K562 (cell line): ENCODE measurements around the gene ABHD5. TPM values are rescaled to one million over a fixed set of nuclear protein-coding genes. Genes with fewer than 3 reads are reported as not detected.
A peak's percentile ranks its signal among the peaks of the same experiment; 100 is the strongest.

Experiments
- ATAC-seq: fragments of 200-7000 bp; cut with Tn5 transposase; 3 replicates; pipeline ENCODE4 v1.9.1; 2020; ENCODE audit warnings: moderate library complexity
- BruUV-seq: library from RNA; stranded (reverse); fragments of 400-500 nt; replicated peaks from 2 replicates; lab custom pipeline; 2021; lab: Mats Ljungman, UMichigan
- CTCF ChIA-PET: fragments of 300-600 bp; formaldehyde crosslinking; extraction: SDS; loops from one replicate; lab custom pipeline; 2021; ENCODE audit warnings: low intra/inter-chr PET ratio; lab: Yijun Ruan, JAX
- POLR2A ChIA-PET: fragments of 300-600, 350-650 bp; sonication (Branson Sonifier 250); formaldehyde crosslinking; extraction: SDS; loops from one replicate; lab custom pipeline; 2021; ENCODE audit warnings: antibody characterized with exemption, inconsistent platforms; lab: Yijun Ruan, JAX
- DNase-seq, 4 experiments: peaks; one replicate each; pipeline versions ENCODE4 v3.0.0 to v3.0.0-alpha.2; 2011 to 2018; ENCODE audit warnings: low spot score in 3 of 4, mixed read lengths in 3 of 4; ENCODE audit errors: extremely low read depth in 1 of 4
- FAIRE-seq: peaks from 2 replicates; lab custom pipeline; 2011; peaks lifted over from hg19 to GRCh38; lab: Jason Lieb, UNC
- H2AFZ ChIP-seq: 2 replicates; pipeline ENCODE4 v1.6.0; 2011; ENCODE audit warnings: low read depth, low read length, control low read depth, inconsistent platforms
- H3K27ac ChIP-seq: fragments of 200-600 bp; 3 replicates; pipeline ENCODE4 v1.8.0; 2011; ENCODE audit warnings: low read depth, mild to moderate bottlenecking, control low read depth, inconsistent platforms, low read length, moderate library complexity, mixed read lengths; ENCODE audit errors: extremely low read depth
- H3K27me3 ChIP-seq, 2 experiments: fragments of 300-600 bp in 1 of 2; 2 replicates in 1 of 2; 3 replicates in 1 of 2; pipeline versions ENCODE4 v1.6.0 to v1.8.0; 2011; ENCODE audit warnings: inconsistent platforms in 2 of 2, low read length in 2 of 2, mild to moderate bottlenecking in 1 of 2, mixed read lengths in 1 of 2, moderate library complexity in 1 of 2; ENCODE audit not compliant: control insufficient read depth in 2 of 2, insufficient read depth in 2 of 2
- H3K36me3 ChIP-seq: fragments of 300-600 bp; 3 replicates; pipeline ENCODE4 v1.8.0; 2011; ENCODE audit warnings: mild to moderate bottlenecking, low read length, inconsistent platforms; ENCODE audit not compliant: control insufficient read depth, insufficient read depth
- H3K4me1 ChIP-seq, 2 experiments: fragments of 200-600 bp in 1 of 2; replicated peaks in 1 of 2; 2 replicates in 1 of 2; 3 replicates in 1 of 2; pipeline versions ENCODE4 v1.5.1 to v1.8.0; 2011; ENCODE audit warnings: inconsistent platforms in 2 of 2, low read length in 2 of 2, mild to moderate bottlenecking in 1 of 2, mixed read lengths in 1 of 2, moderate library complexity in 1 of 2; ENCODE audit not compliant: control insufficient read depth in 2 of 2, insufficient read depth in 2 of 2
- H3K4me2 ChIP-seq: 2 replicates; pipeline ENCODE4 v1.6.1; 2011; ENCODE audit warnings: low read length, control low read depth, inconsistent platforms, mixed read lengths; ENCODE audit not compliant: insufficient read depth
- H3K4me3 ChIP-seq: fragments of 200-600 bp; sonication (generic), shearing (Covaris generic); 2 replicates; pipeline ENCODE4 v1.5.1; 2016; ENCODE audit warnings: control low read depth, inconsistent platforms
- H3K79me2 ChIP-seq: fragments of 200-600 bp; 3 replicates; pipeline ENCODE4 v1.8.0; 2011; ENCODE audit warnings: low read length, inconsistent platforms; ENCODE audit not compliant: control insufficient read depth, insufficient read depth
- H3K9ac ChIP-seq, 2 experiments: 2 replicates each; pipeline versions ENCODE4 v1.6.0 to v1.6.1; 2011; ENCODE audit warnings: low read depth in 2 of 2, low read length in 2 of 2, control low read depth in 1 of 2, inconsistent platforms in 1 of 2, mild to moderate bottlenecking in 1 of 2, mixed read lengths in 1 of 2; ENCODE audit not compliant: insufficient read depth in 1 of 2
- H3K9me1 ChIP-seq: one replicate; pipeline ENCODE4 v1.6.0; 2011; ENCODE audit warnings: inconsistent platforms, mild to moderate bottlenecking, low read length, moderate library complexity; ENCODE audit not compliant: control insufficient read depth, insufficient read depth
- H3K9me3 ChIP-seq: replicated peaks from 2 replicates; pipeline ENCODE4 v1.5.1; 2011; ENCODE audit warnings: low read depth, low read length, inconsistent platforms; ENCODE audit not compliant: control insufficient read depth, insufficient read depth
- H4K20me1 ChIP-seq: replicated peaks from 2 replicates; pipeline ENCODE4 v1.6.1; 2011; ENCODE audit warnings: low read length, inconsistent platforms, mixed read lengths; ENCODE audit not compliant: control insufficient read depth, insufficient read depth
- COPS2 ChIP-seq: fragments of 450-650 bp; conservative IDR thresholded peaks from 2 replicates; pipeline ENCODE4 v1.6.1; 2016; ENCODE audit warnings: mild to moderate bottlenecking, moderate library complexity
- CREB1 ChIP-seq, 2 experiments: sonication (generic) in 1 of 2; formaldehyde crosslinking in 1 of 2; IDR thresholded peaks; 2 replicates each; pipeline versions ENCODE4 v1.6.1 to v1.8.0; 2012 to 2022; ENCODE audit warnings: inconsistent platforms in 1 of 2, mild to moderate bottlenecking in 1 of 2, missing genetic modification reagents in 1 of 2, moderate library complexity in 1 of 2
- ELF4 ChIP-seq: fragments of 450-650 bp; formaldehyde crosslinking; IDR thresholded peaks from 2 replicates; pipeline ENCODE4 v1.4.0; 2022; ENCODE audit warnings: missing genetic modification characterization
- FOSL1 ChIP-seq: fragments of 200-800 bp; sonication (Bioruptor generic); conservative IDR thresholded peaks from 2 replicates; pipeline ENCODE4 v1.6.1; 2016; ENCODE audit warnings: missing genetic modification characterization, missing compliant biosample characterization
- GMEB1 ChIP-seq: fragments of 250-450 bp; sonication (Bioruptor Pico); IDR thresholded peaks from 2 replicates; pipeline ENCODE4 v1.4.0; 2020; ENCODE audit warnings: mild to moderate bottlenecking
- HMBOX1 ChIP-seq: sonication (generic); IDR thresholded peaks from 2 replicates; pipeline ENCODE4 v1.6.1; 2016
- IFI16 ChIP-seq: fragments of 250-450 bp; sonication (Bioruptor Pico); IDR thresholded peaks from 2 replicates; pipeline ENCODE4 v2.1.2; 2022; ENCODE audit warnings: mild to moderate bottlenecking, inconsistent platforms
- MYBL2 ChIP-seq, 2 experiments: fragments of 450-650 bp in 1 of 2; sonication (generic) in 1 of 2; formaldehyde crosslinking in 1 of 2; IDR thresholded peaks; 2 replicates each; pipeline versions ENCODE4 v1.6.1 to v1.8.1; 2017 to 2022; ENCODE audit warnings: borderline replicate concordance in 1 of 2, inconsistent platforms in 1 of 2, low read depth in 1 of 2, mild to moderate bottlenecking in 1 of 2, missing genetic modification reagents in 1 of 2, moderate library complexity in 1 of 2
- NR2F6 ChIP-seq: fragments of 450-650 bp; formaldehyde crosslinking; IDR thresholded peaks from 2 replicates; pipeline ENCODE4 v1.4.0; 2020; ENCODE audit warnings: mild to moderate bottlenecking
- NRF1 ChIP-seq, 2 experiments: fragments of 450-650 bp; IDR thresholded peaks in 1 of 2; conservative IDR thresholded peaks in 1 of 2; 2 replicates each; pipeline ENCODE4 v1.6.1; 2014; ENCODE audit warnings: mild to moderate bottlenecking in 2 of 2
- POLR3A ChIP-seq: IDR thresholded peaks from 2 replicates; pipeline ENCODE4 v1.6.1; 2011; ENCODE audit warnings: borderline replicate concordance, mild to moderate bottlenecking, moderate library complexity; ENCODE audit not compliant: insufficient read length, insufficient read depth; ENCODE audit errors: extremely low read depth
- PTBP1 ChIP-seq: fragments of 200-400 bp; formaldehyde crosslinking; IDR thresholded peaks from 2 replicates; pipeline ENCODE4 v1.6.1; 2017; ENCODE audit warnings: low read depth, low read length
- SUPT5H ChIP-seq: fragments of 450-650 bp; IDR thresholded peaks from 2 replicates; pipeline ENCODE4 v1.6.1; 2016
- TBP ChIP-seq: optimal IDR thresholded peaks from 2 replicates; pipeline ENCODE3; 2011; ENCODE audit warnings: low read depth, low read length, improper control_type of control experiment
- XRCC5 ChIP-seq: fragments of 200-400 bp; formaldehyde crosslinking; IDR thresholded peaks from 2 replicates; pipeline ENCODE4 v1.6.1; 2017; ENCODE audit warnings: low read depth, mild to moderate bottlenecking, low read length
- ZNF280B ChIP-seq: fragments of 250-450 bp; sonication (Bioruptor Pico); IDR thresholded peaks from 2 replicates; pipeline ENCODE4 v1.5.1; 2021; ENCODE audit warnings: mild to moderate bottlenecking
- ZNF324 ChIP-seq: fragments of 250-450 bp; sonication (Bioruptor Pico); IDR thresholded peaks from 2 replicates; pipeline ENCODE4 v1.4.0; 2020; ENCODE audit warnings: mild to moderate bottlenecking
- ZNF77 ChIP-seq: fragments of 250-450 bp; sonication (Bioruptor Pico); IDR thresholded peaks from 2 replicates; pipeline ENCODE4 v1.5.0; 2020
- WGBS: fragments of 100-300 bp; shearing (Covaris generic); methylation state at CpG from one replicate; pipeline ENCODE4 v1.1.6; 2016; ENCODE audit warnings: low coverage, mixed read lengths; ENCODE audit not compliant: insufficient coverage; ENCODE audit errors: missing lambda C conversion rate; 5-methylcytosine and 5-hydroxymethylcytosine counted together
- in situ Hi-C: fragments of 300-500 bp; cut with MboI; formaldehyde crosslinking; loops from 4 replicates; pipeline ENCODE4 v1.15.0; 2018; ENCODE audit warnings: inconsistent platforms, mixed read lengths
- intact Hi-C: fragments of 100-400 bp; cut with micrococcal nuclease; formaldehyde crosslinking; loops from 2 replicates; pipeline ENCODE4 v1.14.2; 2022
- polyA plus RNA-seq, 8 experiments: library from polyadenylated mRNA; depleted of rRNA in 4 of 8; stranded (reverse) in 5 of 8; unstranded in 3 of 8; fragments of >200 nt; fragmentation: Nextera tagmentation in 2 of 8; fragmentation: Illumina TruSeq in 1 of 8; extraction: Ambion mirVana in 2 of 8; extraction: Trizol in 1 of 8; gene quantifications; 2 replicates each; pipeline versions ENCODE4 v1.2.1 to v1.2.3, GENCODE V29; 2011 to 2014; ENCODE audit warnings: inconsistent platforms in 1 of 8, missing spikeins in 1 of 8
- total RNA-seq, 7 experiments: library from RNA; depleted of rRNA in 6 of 7; stranded (reverse); fragments of >200 nt in 6 of 7; fragmentation: Illumina TruSeq in 2 of 7; extraction: Trizol in 2 of 7; gene quantifications; 2 replicates each; pipeline versions ENCODE4 v1.2.1 to v1.2.3, GENCODE V29; 2011 to 2021; ENCODE audit warnings: low replicate concordance in 1 of 7

The ABHD5 gene
- total and polyA plus RNA-seq, 9 of the 15 experiments (the other 6 are each of a cell fraction or from before 2014, with no cell fraction given), result 27.8 to 61.7 (median 39.9) TPM

GRCh38 chr3:43687499-43687811 is 3.3 kb upstream of the ABHD5 start:
- H3K9me3 ChIP-seq, result peaks cover 2% of the 10 kb centered on the region; the same call in 1 of the 2 replicates
- H3K9me1 ChIP-seq, result no peaks in the 10 kb centered on the region
- no peaks in the 10 kb centered on the region for H3K27me3 ChIP-seq
- FAIRE-seq (peak; percentile 40), DNase-seq (no peak), ATAC-seq (no peak)
- H3K79me2 ChIP-seq, result peaks cover 53% of the 10 kb centered on the region
- H3K4me1 ChIP-seq, result peaks cover 40% of the 10 kb centered on the region in 2 experiments
- 0 out of 2 replicates have a peak overlapping the region, but pooled peaks have one; percentile 7 for H2AFZ ChIP-seq
- H3K27ac ChIP-seq, result peak overlapping the region; percentile 91
- peak overlapping the region in 1 of 2 experiments; percentile 41; a peak in 2 of 4 replicates for H3K9ac ChIP-seq
- intact Hi-C loops (loop anchor here (1.0 to 2.0 kb wide), 2 partner anchors 17 to 65 kb away; partner anchors contain the start of gene ANO10), in situ Hi-C loops (no loop called here)
- CTCF ChIA-PET, result interaction anchor here (1.0 kb wide), 1 partner anchor 49 kb away, joined by 3 read pairs; no protein-coding TSS in a partner anchor
- peaks cover 4% of the 10 kb centered on the region; the same call in 1 of the 2 replicates for H4K20me1 ChIP-seq
- peak overlapping the region; percentile 58 for H3K4me2 ChIP-seq
- POLR2A ChIA-PET, result interaction anchor here (0.6 to 4.4 kb wide), 4 partner anchors 11 to 56 kb away, joined by 3 to 32 read pairs (median 8); no protein-coding TSS in a partner anchor
- no TSS peak for BruUV-seq
- 33% methylated on average over 1 of the region's 1 CpG for WGBS
- peaks cover 5% of the 10 kb centered on the region; the same call in 2 of the 3 replicates for H3K36me3 ChIP-seq
- H3K4me3 ChIP-seq, result no peak overlapping the region
- TF ChIP-seq NR2F6 (CRISPR knock-in tag) (no peak), ZNF324 (CRISPR knock-in tag) (no peak), HMBOX1 (peak; percentile 76), POLR3A (no peak), MYBL2 (IDR thresholded peaks at IDR 0.05; ENCODE audit: low read depth) (no peak), MYBL2 (CRISPR knock-in tag; IDR thresholded peaks at IDR 0.05; ENCODE audit: borderline replicate concordance) (no peak), ZNF280B (no peak), XRCC5 (no peak), TBP (no peak), ELF4 (peak; percentile 55), COPS2 (no peak), FOSL1 (tag) (no peak), ZNF77 (CRISPR knock-in tag) (0 out of 2 replicates have a peak, but pooled peaks have one; percentile 60), IFI16 (peak; percentile 26; the same call in 1 of the 2 replicates), GMEB1 (CRISPR knock-in tag) (no peak), NRF1 (conservative IDR thresholded peaks at IDR 0.05 in 1 of 2, IDR thresholded peaks at IDR 0.05 in 1 of 2) (no peak), PTBP1 (no peak), CREB1 (IDR thresholded peaks at IDR 0.05) (no peak), CREB1 (CRISPR knock-in tag; IDR thresholded peaks at IDR 0.05) (peak; percentile 31; the same call in 1 of the 2 replicates), SUPT5H (no peak)
